ENCODE measurements around the gene TAAR8.
"Not testable (repeated sequence)": the region's sequence is repeated elsewhere in the genome, so short reads cannot be mapped to it uniquely, and the experiment has no call there.

Gene TAAR8

DNA sequence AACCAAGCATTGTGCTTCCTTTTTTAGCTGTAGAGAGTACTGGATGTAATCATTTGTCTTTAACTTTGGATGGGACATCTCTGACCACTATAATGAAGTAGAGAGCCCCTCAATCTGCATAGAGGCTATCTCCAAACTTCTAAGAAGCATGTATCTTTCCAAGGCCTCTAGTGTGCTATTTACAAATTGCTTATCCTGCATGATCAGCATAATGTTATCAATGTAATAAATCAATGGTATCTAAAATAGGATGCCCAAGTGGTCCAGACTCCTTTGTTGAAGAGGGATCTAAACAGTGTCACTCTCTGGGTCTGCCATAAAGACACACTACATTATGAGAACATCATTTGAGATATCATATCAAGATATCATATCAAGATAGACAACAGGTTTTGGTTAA lies 7.6 kb upstream of the TAAR8 start:
- DNase-seq (ENCODE audit: low read depth): no peak

DNA sequence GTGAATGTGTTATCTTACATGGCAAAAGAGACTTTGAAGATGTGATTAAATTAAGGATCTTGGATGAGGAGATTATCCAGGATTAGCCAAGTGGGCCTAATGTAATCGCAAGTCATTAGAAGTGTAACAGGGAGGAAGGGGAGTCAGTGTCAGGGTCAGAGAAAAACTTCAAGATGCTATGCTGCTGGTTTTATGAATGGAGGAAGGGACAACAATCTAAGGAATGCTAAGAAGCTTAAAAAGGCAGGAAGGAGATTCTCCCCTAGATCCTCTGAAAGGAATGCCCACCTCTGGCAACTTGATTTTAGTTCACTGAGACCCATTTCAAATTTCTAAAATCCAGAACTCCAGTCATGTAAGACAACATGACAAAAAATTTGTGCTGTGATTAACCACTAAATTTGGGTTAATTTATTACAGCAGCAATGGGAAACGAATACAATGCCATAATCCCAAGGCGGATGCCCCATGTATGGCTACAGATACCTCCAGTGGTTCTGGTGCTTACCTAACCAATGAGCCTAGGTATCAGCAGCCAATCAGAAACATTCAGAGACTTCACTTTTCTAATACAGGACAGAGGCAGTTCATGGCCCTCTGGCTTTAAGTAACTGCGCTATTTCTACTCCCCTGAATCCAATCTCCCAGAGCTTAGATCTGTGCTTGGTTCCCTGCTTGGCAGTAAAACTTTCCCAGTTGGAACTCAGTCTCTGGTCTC lies 3.6 kb upstream of the TAAR8 start:
- no peak for DNase-seq (ENCODE audit: low read depth)

DNA sequence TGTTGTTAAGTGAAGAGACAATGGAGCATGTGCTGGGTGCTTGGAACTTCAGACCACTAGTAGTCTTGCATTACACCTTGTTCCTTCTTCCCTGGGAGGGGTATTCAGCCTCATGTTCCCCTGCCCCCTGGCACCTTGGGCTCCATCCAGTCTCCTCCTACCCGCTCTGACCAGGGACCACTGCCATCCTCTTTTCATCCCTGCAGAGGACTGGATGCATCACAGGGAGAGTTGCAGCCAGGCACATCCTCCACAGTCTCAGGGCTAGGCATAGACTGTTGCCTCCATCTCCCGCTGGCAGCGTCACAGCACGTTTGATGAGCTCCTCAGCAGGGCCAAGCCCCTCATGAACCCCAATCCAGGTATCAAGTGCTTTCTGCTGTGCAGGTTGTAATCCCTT lies 1.3 kb upstream of the TAAR8 start:
- no peak for DNase-seq (ENCODE audit: low read depth)

DNA sequence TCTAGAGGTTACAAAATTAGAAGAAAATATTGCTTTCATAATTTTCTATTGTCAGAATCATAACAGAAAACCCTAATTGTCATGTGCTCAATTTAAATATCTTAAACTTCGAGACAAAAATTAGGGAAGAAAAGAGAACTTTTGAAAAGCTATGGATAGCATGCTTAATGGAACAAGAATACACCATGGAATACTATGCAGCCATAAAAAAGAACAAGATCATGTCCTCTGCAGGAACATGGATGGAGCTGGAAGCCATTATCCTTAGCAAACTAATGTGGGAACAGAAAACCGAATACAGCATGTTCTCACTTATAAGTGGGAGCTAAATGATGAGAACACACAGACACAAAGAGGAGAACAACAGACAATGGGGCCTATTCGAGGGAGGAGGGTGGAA lies 7.6 kb downstream of the TAAR8 start:
- DNase-seq (ENCODE audit: low read depth): not testable (repeated sequence)

DNA sequence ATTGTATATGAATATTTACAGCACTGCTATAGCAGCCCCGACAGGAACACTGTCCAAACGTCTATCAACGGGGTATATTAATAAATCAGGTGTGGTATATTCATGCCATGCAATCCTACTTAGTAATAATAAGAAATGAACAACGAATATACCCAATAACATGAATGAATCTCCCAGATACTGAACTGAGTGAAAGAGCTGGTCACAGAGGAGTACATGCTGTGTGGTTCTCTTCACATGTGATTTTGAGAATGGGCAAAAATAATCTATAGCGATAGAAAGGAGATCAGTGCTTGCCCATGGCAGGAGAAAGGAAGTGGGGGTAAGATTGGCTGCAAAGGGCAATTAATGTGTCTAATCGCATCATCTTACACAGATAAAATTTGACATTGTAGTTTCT lies 13.9 kb downstream of the TAAR8 start:
- DNase-seq (ENCODE audit: low read depth): no peak

DNA sequence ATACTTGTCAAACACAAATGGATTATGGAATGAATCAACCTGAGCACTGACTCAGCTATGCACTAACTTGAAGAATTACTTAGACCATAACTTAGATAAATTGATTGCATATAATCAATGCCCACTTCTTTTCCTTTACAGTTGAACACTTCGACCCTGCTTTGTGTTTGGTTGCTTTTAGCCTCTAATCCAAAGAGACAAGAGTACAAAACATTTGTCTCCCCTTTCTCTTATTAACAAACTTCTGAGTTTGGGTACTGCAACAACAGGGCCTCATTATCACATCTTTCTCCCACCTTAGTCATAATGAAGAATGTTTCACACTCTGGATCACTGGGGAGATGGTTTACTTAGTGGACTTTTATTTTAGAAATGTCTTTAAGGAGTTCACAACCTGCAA lies 15.1 kb downstream of the TAAR8 start:
- DNase-seq (ENCODE audit: low read depth): no peak

DNA sequence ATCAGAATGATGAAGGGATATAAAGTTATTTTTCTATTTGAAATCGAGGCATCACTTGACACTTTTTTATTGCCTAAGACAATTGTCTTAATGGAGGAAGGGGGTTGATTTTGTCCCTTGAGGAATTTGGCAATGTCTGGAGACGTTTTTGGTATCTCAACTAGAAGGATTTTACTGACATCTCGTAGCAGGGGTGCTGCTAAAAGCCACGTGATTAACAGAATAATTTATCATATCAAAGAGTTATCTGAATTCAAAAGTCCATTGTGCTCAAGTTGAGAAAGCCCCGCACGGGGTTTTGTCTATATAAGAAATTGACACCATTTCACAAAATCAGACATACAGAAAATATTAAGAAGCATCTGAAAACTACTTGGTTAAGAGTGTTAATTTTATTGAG lies 16.1 kb downstream of the TAAR8 start:
- DNase-seq (ENCODE audit: low read depth): no peak

DNA sequence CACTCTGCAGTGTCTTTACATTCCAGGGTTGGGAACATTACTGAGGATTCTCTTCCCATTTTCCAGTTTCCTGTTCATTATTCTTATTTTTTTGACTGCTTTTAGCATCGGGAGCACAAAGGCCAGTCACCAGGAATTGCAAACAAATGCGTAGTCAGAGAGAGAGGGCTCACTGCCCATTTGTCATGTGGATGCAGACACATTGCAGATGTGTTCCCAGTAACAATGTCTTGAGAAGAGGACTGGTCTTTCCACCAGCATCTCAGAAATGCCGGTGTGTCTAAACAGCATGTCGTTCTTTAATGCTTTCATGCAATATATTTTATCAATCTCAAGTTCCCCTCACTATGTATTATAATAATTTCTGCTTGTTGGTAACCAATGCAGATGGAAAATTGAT lies 16.7 kb downstream of the TAAR8 start:
- no peak for DNase-seq (ENCODE audit: low read depth)

DNA sequence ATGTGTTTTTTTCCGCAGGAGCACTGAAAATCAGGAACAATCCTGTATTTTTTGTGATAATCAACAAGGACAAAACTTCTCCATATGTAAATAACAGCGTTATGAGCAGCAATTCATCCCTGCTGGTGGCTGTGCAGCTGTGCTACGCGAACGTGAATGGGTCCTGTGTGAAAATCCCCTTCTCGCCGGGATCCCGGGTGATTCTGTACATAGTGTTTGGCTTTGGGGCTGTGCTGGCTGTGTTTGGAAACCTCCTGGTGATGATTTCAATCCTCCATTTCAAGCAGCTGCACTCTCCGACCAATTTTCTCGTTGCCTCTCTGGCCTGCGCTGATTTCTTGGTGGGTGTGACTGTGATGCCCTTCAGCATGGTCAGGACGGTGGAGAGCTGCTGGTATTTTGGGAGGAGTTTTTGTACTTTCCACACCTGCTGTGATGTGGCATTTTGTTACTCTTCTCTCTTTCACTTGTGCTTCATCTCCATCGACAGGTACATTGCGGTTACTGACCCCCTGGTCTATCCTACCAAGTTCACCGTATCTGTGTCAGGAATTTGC lies 17.8 kb downstream of the TAAR8 start, which contains the start of gene TAAR6:
Gene TAAR6 (plus strand): TSS at position 102 of the 557 bp plus-strand sequence. CDS start 0 bp downstream, at position 102.
- DNase-seq (ENCODE audit: low read depth): no peak

DNA sequence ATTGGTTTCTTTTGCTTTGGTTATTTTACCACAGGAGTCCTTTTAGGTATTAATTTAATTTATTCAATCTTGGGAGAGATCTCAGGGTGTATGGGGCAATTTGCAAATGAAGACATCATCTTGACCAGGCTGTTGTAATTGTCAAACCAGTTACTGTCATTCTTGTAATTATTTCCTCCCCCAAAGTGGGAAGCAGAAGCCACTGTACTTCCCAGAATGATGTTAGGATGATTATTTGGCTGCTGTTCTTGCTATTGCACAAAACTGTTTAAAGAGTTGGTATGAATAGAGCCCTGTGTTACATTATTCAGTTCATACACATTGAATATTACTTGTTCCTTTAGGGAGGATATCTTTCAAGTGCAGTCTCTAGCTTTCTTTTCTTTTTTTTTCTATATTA lies 19.3 kb downstream of the TAAR8 start:
- no peak for DNase-seq (ENCODE audit: low read depth)

DNA sequence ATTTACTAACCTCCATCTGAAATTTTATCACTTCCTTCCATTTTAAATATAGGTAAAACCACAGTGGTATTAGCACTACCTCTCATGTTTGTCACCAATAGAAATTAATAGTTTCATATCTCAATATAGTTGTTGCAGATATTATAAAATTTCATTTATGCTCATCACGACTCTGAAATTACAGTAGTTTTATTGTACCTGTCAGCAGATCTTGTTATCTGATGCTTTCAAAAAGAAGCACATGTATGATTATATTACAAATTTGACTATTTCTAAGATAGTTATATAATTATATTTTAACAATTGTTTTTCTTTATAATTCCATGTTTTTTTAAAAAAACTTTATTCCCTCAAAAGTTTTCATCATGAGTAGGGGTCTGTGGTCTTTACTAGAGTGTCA lies 32.2 kb downstream of the TAAR8 start:
- DNase-seq (ENCODE audit: low read depth): no peak

DNA sequence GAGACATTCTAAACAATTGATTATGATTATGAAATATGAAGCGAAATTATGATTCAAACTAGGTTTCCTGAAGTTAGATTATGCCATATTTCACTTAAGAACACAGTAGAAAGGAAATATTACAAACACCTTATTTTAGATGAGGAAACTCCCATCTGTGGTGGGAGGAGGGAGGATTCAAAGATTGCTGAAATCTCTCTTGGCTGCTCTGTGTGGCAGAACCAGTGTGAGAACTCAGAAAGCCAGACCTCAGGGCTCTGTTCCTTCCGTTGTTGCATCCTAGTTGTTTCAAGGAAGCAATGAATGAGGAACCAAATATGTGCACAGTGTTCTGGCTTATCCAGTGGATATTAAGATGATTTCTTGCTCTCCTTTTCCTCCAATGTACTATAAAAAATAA lies 35.0 kb downstream of the TAAR8 start:
- DNase-seq (ENCODE audit: low read depth): no peak

DNA sequence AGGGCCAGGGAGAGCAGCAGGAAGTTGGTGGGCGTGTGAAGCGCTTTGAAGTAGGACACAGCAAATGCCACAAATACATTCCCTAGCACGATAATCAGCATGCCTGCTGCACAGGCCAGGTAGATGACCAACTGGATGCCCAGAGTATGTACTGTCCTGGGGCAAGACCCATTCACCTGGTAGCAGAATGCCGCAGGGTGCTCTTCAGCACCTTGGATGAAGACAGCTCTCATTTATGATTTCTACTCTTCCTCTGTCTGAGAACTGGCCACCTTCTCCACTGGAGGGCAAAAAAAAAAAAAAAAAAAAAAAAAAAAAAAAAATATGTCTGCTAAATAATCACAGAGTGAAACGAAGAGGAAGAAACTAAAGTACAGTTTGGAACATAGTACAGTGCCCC lies 37.0 kb downstream of the TAAR8 start, which contains the start of gene TAAR5:
Gene TAAR5 (minus strand): TSS at position 288 of the 400 bp plus-strand sequence. CDS start 55 bp downstream, at position 233.
- no peak for DNase-seq (ENCODE audit: low read depth)

DNA sequence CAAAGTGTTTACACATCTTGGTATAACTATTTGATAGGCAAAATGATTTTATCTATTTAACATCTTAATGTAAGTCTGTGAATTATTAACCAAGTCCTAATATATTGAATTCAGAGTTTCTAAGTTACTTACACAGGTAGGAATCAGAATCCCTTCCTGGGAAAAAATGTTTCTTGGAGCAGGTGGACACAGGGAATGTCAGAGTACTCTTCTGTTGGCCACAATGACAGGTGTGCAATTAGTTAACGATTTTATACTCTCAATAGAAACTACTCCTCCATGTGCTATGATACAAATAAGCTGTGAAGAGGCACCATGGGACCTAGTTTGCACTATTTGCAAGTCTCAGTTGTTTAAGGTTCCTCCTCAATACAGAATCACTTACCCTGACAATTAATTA lies 37.9 kb downstream of the TAAR8 start:
- no peak for DNase-seq (ENCODE audit: low read depth)

DNA sequence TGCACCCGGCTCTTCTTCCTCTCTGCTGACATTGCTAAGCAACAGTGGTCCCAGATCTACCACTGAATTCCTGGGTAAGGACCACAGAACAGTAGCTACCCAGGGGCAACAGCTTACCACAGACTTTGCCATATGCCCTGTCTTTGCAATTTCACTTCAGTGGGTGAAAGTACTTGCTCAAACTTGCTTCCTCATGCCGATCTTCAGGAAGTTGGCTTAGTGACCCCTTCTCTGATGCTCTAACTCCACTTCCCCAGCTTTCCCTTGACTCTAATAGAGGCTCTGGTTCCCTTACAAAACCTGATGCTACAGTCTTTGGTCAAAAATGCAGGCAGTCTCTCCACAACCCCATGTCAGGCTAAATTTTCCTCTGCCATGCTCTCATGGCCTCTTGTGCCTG lies 40.4 kb downstream of the TAAR8 start:
- no peak for DNase-seq (ENCODE audit: low read depth)

DNA sequence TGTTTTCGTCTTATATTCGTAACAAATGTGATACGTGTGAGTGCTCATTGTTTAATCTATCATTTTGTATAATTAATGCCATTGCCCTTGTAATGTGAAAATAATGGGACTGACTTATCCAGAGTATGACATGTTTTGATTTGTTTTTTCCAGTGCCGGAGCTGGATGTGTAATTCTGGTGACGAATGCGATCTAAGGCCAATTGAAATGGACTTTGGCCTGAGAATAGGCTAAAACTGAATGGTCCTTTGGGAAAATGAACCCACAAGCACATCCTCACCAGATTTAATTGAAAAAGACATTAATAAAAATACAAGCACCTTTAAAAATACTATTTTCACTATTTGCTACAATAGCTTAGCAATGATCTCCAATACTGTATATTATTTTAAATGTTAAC lies 43.7 kb downstream of the TAAR8 start:
- no peak for DNase-seq (ENCODE audit: low read depth)

DNA sequence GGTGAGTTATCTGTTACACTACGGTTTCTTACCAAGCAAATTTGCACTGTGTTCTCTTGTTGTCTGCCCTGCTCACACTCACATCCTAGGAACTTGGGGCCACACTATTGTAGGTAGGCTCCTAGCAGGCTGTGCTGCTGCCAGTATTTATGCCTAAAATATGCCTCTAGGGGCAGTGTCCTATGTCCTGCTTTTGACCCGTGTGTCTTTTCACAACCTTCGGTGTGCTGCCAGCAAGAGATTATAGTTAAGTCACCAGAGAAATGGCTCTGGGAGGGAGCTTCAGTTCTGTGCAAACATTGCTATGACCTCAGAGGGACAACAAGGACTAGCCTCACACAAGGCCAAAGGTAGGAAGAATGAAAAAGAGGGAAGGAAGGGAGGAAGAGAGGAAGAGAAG lies 46.0 kb downstream of the TAAR8 start:
- DNase-seq (ENCODE audit: low read depth): no peak

DNA sequence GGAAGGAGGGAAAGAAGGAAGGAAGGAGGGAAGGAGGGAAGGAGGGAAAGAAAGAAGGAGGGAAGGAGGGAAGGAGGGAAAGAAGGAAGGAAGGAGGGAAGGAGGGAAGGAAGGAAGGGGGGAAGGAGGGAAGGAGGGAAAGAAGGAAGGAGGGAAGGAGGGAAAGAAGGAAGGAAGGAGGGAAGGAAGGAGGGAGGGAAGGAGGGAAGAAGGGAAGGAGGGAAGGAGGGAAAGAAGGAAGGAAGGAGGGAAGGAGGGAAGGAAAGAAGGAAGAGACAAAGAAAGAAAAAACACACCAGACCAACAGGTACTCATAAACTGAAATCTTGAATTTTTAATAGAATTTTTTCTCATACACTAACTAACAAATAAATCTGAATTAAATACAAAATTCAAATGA lies 48.4 kb downstream of the TAAR8 start:
- DNase-seq (ENCODE audit: low read depth): not testable (repeated sequence)

Data from activated T-helper 9 cell treated with anti-CD3 and anti-CD28 coated beads, Interleukin-2, amount 50 U/mL, for 16 hours (primary cell).